K562 (cell line): ENCODE measurements around the gene TMEM154. TPM values are rescaled to one million over a fixed set of nuclear protein-coding genes. Genes with fewer than 3 reads are reported as not detected.

Experiments
- ATAC-seq: fragments of 200-7000 bp; cut with Tn5 transposase; 3 replicates; pipeline ENCODE4 v1.9.1; 2020; ENCODE audit warnings: moderate library complexity
- BruUV-seq: library from RNA; stranded (reverse); fragments of 400-500 nt; replicated peaks from 2 replicates; lab custom pipeline; 2021; lab: Mats Ljungman, UMichigan
- CTCF ChIA-PET: fragments of 300-600 bp; formaldehyde crosslinking; extraction: SDS; loops from one replicate; lab custom pipeline; 2021; ENCODE audit warnings: low intra/inter-chr PET ratio; lab: Yijun Ruan, JAX
- POLR2A ChIA-PET: fragments of 300-600, 350-650 bp; sonication (Branson Sonifier 250); formaldehyde crosslinking; extraction: SDS; loops from one replicate; lab custom pipeline; 2021; ENCODE audit warnings: antibody characterized with exemption, inconsistent platforms; lab: Yijun Ruan, JAX
- DNase-seq, 4 experiments: peaks; one replicate each; pipeline versions ENCODE4 v3.0.0 to v3.0.0-alpha.2; 2011 to 2018; ENCODE audit warnings: low spot score in 3 of 4, mixed read lengths in 3 of 4; ENCODE audit errors: extremely low read depth in 1 of 4
- FAIRE-seq: peaks from 2 replicates; lab custom pipeline; 2011; peaks lifted over from hg19 to GRCh38; lab: Jason Lieb, UNC
- H2AFZ ChIP-seq: 2 replicates; pipeline ENCODE4 v1.6.0; 2011; ENCODE audit warnings: low read depth, low read length, control low read depth, inconsistent platforms
- H3K27ac ChIP-seq: fragments of 200-600 bp; 3 replicates; pipeline ENCODE4 v1.8.0; 2011; ENCODE audit warnings: low read depth, mild to moderate bottlenecking, control low read depth, inconsistent platforms, low read length, moderate library complexity, mixed read lengths; ENCODE audit errors: extremely low read depth
- H3K27me3 ChIP-seq, 2 experiments: fragments of 300-600 bp in 1 of 2; 2 replicates in 1 of 2; 3 replicates in 1 of 2; pipeline versions ENCODE4 v1.6.0 to v1.8.0; 2011; ENCODE audit warnings: inconsistent platforms in 2 of 2, low read length in 2 of 2, mild to moderate bottlenecking in 1 of 2, mixed read lengths in 1 of 2, moderate library complexity in 1 of 2; ENCODE audit not compliant: control insufficient read depth in 2 of 2, insufficient read depth in 2 of 2
- H3K36me3 ChIP-seq: fragments of 300-600 bp; 3 replicates; pipeline ENCODE4 v1.8.0; 2011; ENCODE audit warnings: mild to moderate bottlenecking, low read length, inconsistent platforms; ENCODE audit not compliant: control insufficient read depth, insufficient read depth
- H3K4me1 ChIP-seq, 2 experiments: fragments of 200-600 bp in 1 of 2; replicated peaks in 1 of 2; 2 replicates in 1 of 2; 3 replicates in 1 of 2; pipeline versions ENCODE4 v1.5.1 to v1.8.0; 2011; ENCODE audit warnings: inconsistent platforms in 2 of 2, low read length in 2 of 2, mild to moderate bottlenecking in 1 of 2, mixed read lengths in 1 of 2, moderate library complexity in 1 of 2; ENCODE audit not compliant: control insufficient read depth in 2 of 2, insufficient read depth in 2 of 2
- H3K4me2 ChIP-seq: 2 replicates; pipeline ENCODE4 v1.6.1; 2011; ENCODE audit warnings: low read length, control low read depth, inconsistent platforms, mixed read lengths; ENCODE audit not compliant: insufficient read depth
- H3K4me3 ChIP-seq: fragments of 200-600 bp; sonication (generic), shearing (Covaris generic); 2 replicates; pipeline ENCODE4 v1.5.1; 2016; ENCODE audit warnings: control low read depth, inconsistent platforms
- H3K79me2 ChIP-seq: fragments of 200-600 bp; 3 replicates; pipeline ENCODE4 v1.8.0; 2011; ENCODE audit warnings: low read length, inconsistent platforms; ENCODE audit not compliant: control insufficient read depth, insufficient read depth
- H3K9ac ChIP-seq, 2 experiments: 2 replicates each; pipeline versions ENCODE4 v1.6.0 to v1.6.1; 2011; ENCODE audit warnings: low read depth in 2 of 2, low read length in 2 of 2, control low read depth in 1 of 2, inconsistent platforms in 1 of 2, mild to moderate bottlenecking in 1 of 2, mixed read lengths in 1 of 2; ENCODE audit not compliant: insufficient read depth in 1 of 2
- H3K9me1 ChIP-seq: one replicate; pipeline ENCODE4 v1.6.0; 2011; ENCODE audit warnings: inconsistent platforms, mild to moderate bottlenecking, low read length, moderate library complexity; ENCODE audit not compliant: control insufficient read depth, insufficient read depth
- H3K9me3 ChIP-seq: replicated peaks from 2 replicates; pipeline ENCODE4 v1.5.1; 2011; ENCODE audit warnings: low read depth, low read length, inconsistent platforms; ENCODE audit not compliant: control insufficient read depth, insufficient read depth
- H4K20me1 ChIP-seq: replicated peaks from 2 replicates; pipeline ENCODE4 v1.6.1; 2011; ENCODE audit warnings: low read length, inconsistent platforms, mixed read lengths; ENCODE audit not compliant: control insufficient read depth, insufficient read depth
- CHAMP1 ChIP-seq: fragments of 450-650 bp; IDR thresholded peaks from 2 replicates; pipeline ENCODE4 v1.6.1; 2016; ENCODE audit warnings: mild to moderate bottlenecking
- EWSR1 ChIP-seq: fragments of 450-650 bp; IDR thresholded peaks from 2 replicates; pipeline ENCODE4 v1.6.1; 2018; ENCODE audit warnings: borderline replicate concordance, mild to moderate bottlenecking, low read depth, moderate library complexity; ENCODE audit not compliant: partially characterized antibody
- PBX2 ChIP-seq, 2 experiments: IDR thresholded peaks in 1 of 2; conservative IDR thresholded peaks in 1 of 2; 2 replicates each; pipeline ENCODE4 v1.6.1; 2016; ENCODE audit warnings: low read depth in 2 of 2, mild to moderate bottlenecking in 1 of 2, missing compliant biosample characterization in 1 of 2, missing genetic modification characterization in 1 of 2, moderate library complexity in 1 of 2
- SLC30A9 ChIP-seq: fragments of 250-450 bp; sonication (Bioruptor Pico); IDR thresholded peaks from 2 replicates; pipeline ENCODE4 v1.8.0; 2022; ENCODE audit warnings: mild to moderate bottlenecking, moderate library complexity
- SRF ChIP-seq, 2 experiments: fragments of 250-450, 450-650 bp in 1 of 2; sonication (Bioruptor Pico) in 1 of 2; sonication (generic) in 1 of 2; formaldehyde crosslinking; IDR thresholded peaks; 2 replicates each; pipeline versions ENCODE4 v1.5.0 to v1.5.1; 2020 to 2022; ENCODE audit warnings: mild to moderate bottlenecking in 1 of 2, missing genetic modification reagents in 1 of 2
- YY1 ChIP-seq, 3 experiments: IDR thresholded peaks; 2 replicates each; pipeline ENCODE4 v1.6.1; 2011; ENCODE audit warnings: low read length in 2 of 3, mild to moderate bottlenecking in 2 of 3, moderate library complexity in 2 of 3, borderline replicate concordance in 1 of 3, control low read depth in 1 of 3, low read depth in 1 of 3; ENCODE audit not compliant: insufficient read depth in 3 of 3, insufficient replicate concordance in 2 of 3, control insufficient read depth in 1 of 3, insufficient read length in 1 of 3; ENCODE audit errors: extremely low read depth in 1 of 3
- ZNF239 ChIP-seq: fragments of 250-450 bp; sonication (Bioruptor Pico); IDR thresholded peaks from 2 replicates; pipeline ENCODE4 v1.4.0; 2020; ENCODE audit warnings: mild to moderate bottlenecking
- ZNF253 ChIP-seq: fragments of 250-450 bp; sonication (Bioruptor Pico); conservative IDR thresholded peaks from 2 replicates; pipeline ENCODE4 v1.6.1; 2021; ENCODE audit warnings: mild to moderate bottlenecking
- WGBS: fragments of 100-300 bp; shearing (Covaris generic); methylation state at CpG from one replicate; pipeline ENCODE4 v1.1.6; 2016; ENCODE audit warnings: low coverage, mixed read lengths; ENCODE audit not compliant: insufficient coverage; ENCODE audit errors: missing lambda C conversion rate; 5-methylcytosine and 5-hydroxymethylcytosine counted together
- in situ Hi-C: fragments of 300-500 bp; cut with MboI; formaldehyde crosslinking; loops from 4 replicates; pipeline ENCODE4 v1.15.0; 2018; ENCODE audit warnings: inconsistent platforms, mixed read lengths
- intact Hi-C: fragments of 100-400 bp; cut with micrococcal nuclease; formaldehyde crosslinking; loops from 2 replicates; pipeline ENCODE4 v1.14.2; 2022
- polyA plus RNA-seq, 8 experiments: library from polyadenylated mRNA; depleted of rRNA in 4 of 8; stranded (reverse) in 5 of 8; unstranded in 3 of 8; fragments of >200 nt; fragmentation: Nextera tagmentation in 2 of 8; fragmentation: Illumina TruSeq in 1 of 8; extraction: Ambion mirVana in 2 of 8; extraction: Trizol in 1 of 8; gene quantifications; 2 replicates each; pipeline versions ENCODE4 v1.2.1 to v1.2.3, GENCODE V29; 2011 to 2014; ENCODE audit warnings: inconsistent platforms in 1 of 8, missing spikeins in 1 of 8
- total RNA-seq, 7 experiments: library from RNA; depleted of rRNA in 6 of 7; stranded (reverse); fragments of >200 nt in 6 of 7; fragmentation: Illumina TruSeq in 2 of 7; extraction: Trizol in 2 of 7; gene quantifications; 2 replicates each; pipeline versions ENCODE4 v1.2.1 to v1.2.3, GENCODE V29; 2011 to 2021; ENCODE audit warnings: low replicate concordance in 1 of 7
- TF ChIP-seq, protein P1 (sequence below): sonication (generic); formaldehyde crosslinking; IDR thresholded peaks from 2 replicates; pipeline ENCODE4 v1.8.0; 2023; ENCODE audit warnings: mild to moderate bottlenecking, missing genetic modification reagents

Gene TMEM154
- total and polyA plus RNA-seq, 9 of the 15 experiments (the other 6 are each of a cell fraction or from before 2014, with no cell fraction given) = 0.13 to 1.8 (median 0.58) TPM

- WGBS = 2% methylated on average over 4 of the region's 4 CpGs
- ATAC-seq (no peak), DNase-seq (no peak), FAIRE-seq (no peak)
- Histone ChIP-seq H3K36me3 (no peaks in the 10 kb centered on the region), H3K4me3 (no peak overlapping the region), H4K20me1 (no peaks in the 10 kb centered on the region; the same call in 1 of the 2 replicates), H3K9me3 (no peaks in the 10 kb centered on the region), H3K27ac (no peak overlapping the region), H3K9ac (no peak overlapping the region), H3K4me2 (no peak overlapping the region), H3K4me1 (peaks cover 0 to 3% of the 10 kb centered on the region in 2 experiments; a peak in 2 of 5 replicates), H3K9me1 (no peaks in the 10 kb centered on the region), H2AFZ (no peak overlapping the region), H3K27me3 (peaks cover 5 to 10% of the 10 kb centered on the region in 2 experiments; a peak in 3 of 5 replicates), H3K79me2 (no peaks in the 10 kb centered on the region)
- no TSS peak for BruUV-seq
- ChIA-PET POLR2A (interaction anchor here (0.6 to 0.9 kb wide), 2 partner anchors 60 to 349 kb away, joined by 3 read pairs; no protein-coding TSS in a partner anchor), CTCF (no interaction called here)
- in situ Hi-C loops (no loop called here), intact Hi-C loops (no loop called here)
- TF ChIP-seq PBX2 (CRISPR knock-in tag; IDR thresholded peaks at IDR 0.05; ENCODE audit: low read depth) = no peak
- TF ChIP-seq PBX2 (tag; conservative IDR thresholded peaks at IDR 0.05; ENCODE audit: low read depth) = no peak
- TF ChIP-seq EWSR1 = no peak
- TF ChIP-seq, protein P1, sequence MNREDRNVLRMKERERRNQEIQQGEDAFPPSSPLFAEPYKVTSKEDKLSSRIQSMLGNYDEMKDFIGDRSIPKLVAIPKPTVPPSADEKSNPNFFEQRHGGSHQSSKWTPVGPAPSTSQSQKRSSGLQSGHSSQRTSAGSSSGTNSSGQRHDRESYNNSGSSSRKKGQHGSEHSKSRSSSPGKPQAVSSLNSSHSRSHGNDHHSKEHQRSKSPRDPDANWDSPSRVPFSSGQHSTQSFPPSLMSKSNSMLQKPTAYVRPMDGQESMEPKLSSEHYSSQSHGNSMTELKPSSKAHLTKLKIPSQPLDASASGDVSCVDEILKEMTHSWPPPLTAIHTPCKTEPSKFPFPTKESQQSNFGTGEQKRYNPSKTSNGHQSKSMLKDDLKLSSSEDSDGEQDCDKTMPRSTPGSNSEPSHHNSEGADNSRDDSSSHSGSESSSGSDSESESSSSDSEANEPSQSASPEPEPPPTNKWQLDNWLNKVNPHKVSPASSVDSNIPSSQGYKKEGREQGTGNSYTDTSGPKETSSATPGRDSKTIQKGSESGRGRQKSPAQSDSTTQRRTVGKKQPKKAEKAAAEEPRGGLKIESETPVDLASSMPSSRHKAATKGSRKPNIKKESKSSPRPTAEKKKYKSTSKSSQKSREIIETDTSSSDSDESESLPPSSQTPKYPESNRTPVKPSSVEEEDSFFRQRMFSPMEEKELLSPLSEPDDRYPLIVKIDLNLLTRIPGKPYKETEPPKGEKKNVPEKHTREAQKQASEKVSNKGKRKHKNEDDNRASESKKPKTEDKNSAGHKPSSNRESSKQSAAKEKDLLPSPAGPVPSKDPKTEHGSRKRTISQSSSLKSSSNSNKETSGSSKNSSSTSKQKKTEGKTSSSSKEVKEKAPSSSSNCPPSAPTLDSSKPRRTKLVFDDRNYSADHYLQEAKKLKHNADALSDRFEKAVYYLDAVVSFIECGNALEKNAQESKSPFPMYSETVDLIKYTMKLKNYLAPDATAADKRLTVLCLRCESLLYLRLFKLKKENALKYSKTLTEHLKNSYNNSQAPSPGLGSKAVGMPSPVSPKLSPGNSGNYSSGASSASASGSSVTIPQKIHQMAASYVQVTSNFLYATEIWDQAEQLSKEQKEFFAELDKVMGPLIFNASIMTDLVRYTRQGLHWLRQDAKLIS (CRISPR knock-in tag) = no peak
- no peak for TF ChIP-seq ZNF253 (CRISPR knock-in tag)
- no peak for TF ChIP-seq SLC30A9 (CRISPR knock-in tag)
- TF ChIP-seq YY1 (IDR thresholded peaks at IDR 0.05; ENCODE audit: borderline replicate concordance in 1 of 3, control insufficient read depth in 1 of 3, extremely low read depth in 1 of 3, insufficient read depth in 3 of 3, insufficient read length in 1 of 3, insufficient replicate concordance in 2 of 3, low read depth in 1 of 3, low read length in 2 of 3) = no peak
- TF ChIP-seq CHAMP1 = no peak
- no peak for TF ChIP-seq SRF (CRISPR knock-in tag; IDR thresholded peaks at IDR 0.05)
- no peak for TF ChIP-seq ZNF239
Observed at GRCh38 chr4:152590179-152591031, 89.4 kb downstream of the TMEM154 start.
